K562 (cell line): ENCODE data around the gene MRPS35. TPM values are rescaled to one million over a fixed set of nuclear protein-coding genes. Genes with fewer than 3 reads are reported as not detected.

Source experiments
- ATAC-seq: fragments of 200-7000 bp; cut with Tn5 transposase; 3 replicates; pipeline ENCODE4 v1.9.1; 2020; ENCODE audit warnings: moderate library complexity
- BruUV-seq: library from RNA; stranded (reverse); fragments of 400-500 nt; replicated peaks from 2 replicates; lab custom pipeline; 2021; lab: Mats Ljungman, UMichigan
- CTCF ChIA-PET: fragments of 300-600 bp; formaldehyde crosslinking; extraction: SDS; loops from one replicate; lab custom pipeline; 2021; ENCODE audit warnings: low intra/inter-chr PET ratio; lab: Yijun Ruan, JAX
- POLR2A ChIA-PET: fragments of 300-600, 350-650 bp; sonication (Branson Sonifier 250); formaldehyde crosslinking; extraction: SDS; loops from one replicate; lab custom pipeline; 2021; ENCODE audit warnings: antibody characterized with exemption, inconsistent platforms; lab: Yijun Ruan, JAX
- DNase-seq, 4 experiments: peaks; one replicate each; pipeline versions ENCODE4 v3.0.0 to v3.0.0-alpha.2; 2011 to 2018; ENCODE audit warnings: low spot score in 3 of 4, mixed read lengths in 3 of 4; ENCODE audit errors: extremely low read depth in 1 of 4
- FAIRE-seq: peaks from 2 replicates; lab custom pipeline; 2011; peaks lifted over from hg19 to GRCh38; lab: Jason Lieb, UNC
- H2AFZ ChIP-seq: 2 replicates; pipeline ENCODE4 v1.6.0; 2011; ENCODE audit warnings: low read depth, low read length, control low read depth, inconsistent platforms
- H3K27ac ChIP-seq: fragments of 200-600 bp; 3 replicates; pipeline ENCODE4 v1.8.0; 2011; ENCODE audit warnings: low read depth, mild to moderate bottlenecking, control low read depth, inconsistent platforms, low read length, moderate library complexity, mixed read lengths; ENCODE audit errors: extremely low read depth
- H3K27me3 ChIP-seq, 2 experiments: fragments of 300-600 bp in 1 of 2; 2 replicates in 1 of 2; 3 replicates in 1 of 2; pipeline versions ENCODE4 v1.6.0 to v1.8.0; 2011; ENCODE audit warnings: inconsistent platforms in 2 of 2, low read length in 2 of 2, mild to moderate bottlenecking in 1 of 2, mixed read lengths in 1 of 2, moderate library complexity in 1 of 2; ENCODE audit not compliant: control insufficient read depth in 2 of 2, insufficient read depth in 2 of 2
- H3K36me3 ChIP-seq: fragments of 300-600 bp; 3 replicates; pipeline ENCODE4 v1.8.0; 2011; ENCODE audit warnings: mild to moderate bottlenecking, low read length, inconsistent platforms; ENCODE audit not compliant: control insufficient read depth, insufficient read depth
- H3K4me1 ChIP-seq, 2 experiments: fragments of 200-600 bp in 1 of 2; replicated peaks in 1 of 2; 2 replicates in 1 of 2; 3 replicates in 1 of 2; pipeline versions ENCODE4 v1.5.1 to v1.8.0; 2011; ENCODE audit warnings: inconsistent platforms in 2 of 2, low read length in 2 of 2, mild to moderate bottlenecking in 1 of 2, mixed read lengths in 1 of 2, moderate library complexity in 1 of 2; ENCODE audit not compliant: control insufficient read depth in 2 of 2, insufficient read depth in 2 of 2
- H3K4me2 ChIP-seq: 2 replicates; pipeline ENCODE4 v1.6.1; 2011; ENCODE audit warnings: low read length, control low read depth, inconsistent platforms, mixed read lengths; ENCODE audit not compliant: insufficient read depth
- H3K4me3 ChIP-seq: fragments of 200-600 bp; sonication (generic), shearing (Covaris generic); 2 replicates; pipeline ENCODE4 v1.5.1; 2016; ENCODE audit warnings: control low read depth, inconsistent platforms
- H3K79me2 ChIP-seq: fragments of 200-600 bp; 3 replicates; pipeline ENCODE4 v1.8.0; 2011; ENCODE audit warnings: low read length, inconsistent platforms; ENCODE audit not compliant: control insufficient read depth, insufficient read depth
- H3K9ac ChIP-seq, 2 experiments: 2 replicates each; pipeline versions ENCODE4 v1.6.0 to v1.6.1; 2011; ENCODE audit warnings: low read depth in 2 of 2, low read length in 2 of 2, control low read depth in 1 of 2, inconsistent platforms in 1 of 2, mild to moderate bottlenecking in 1 of 2, mixed read lengths in 1 of 2; ENCODE audit not compliant: insufficient read depth in 1 of 2
- H3K9me1 ChIP-seq: one replicate; pipeline ENCODE4 v1.6.0; 2011; ENCODE audit warnings: inconsistent platforms, mild to moderate bottlenecking, low read length, moderate library complexity; ENCODE audit not compliant: control insufficient read depth, insufficient read depth
- H3K9me3 ChIP-seq: replicated peaks from 2 replicates; pipeline ENCODE4 v1.5.1; 2011; ENCODE audit warnings: low read depth, low read length, inconsistent platforms; ENCODE audit not compliant: control insufficient read depth, insufficient read depth
- H4K20me1 ChIP-seq: replicated peaks from 2 replicates; pipeline ENCODE4 v1.6.1; 2011; ENCODE audit warnings: low read length, inconsistent platforms, mixed read lengths; ENCODE audit not compliant: control insufficient read depth, insufficient read depth
- E2F1 ChIP-seq: sonication (generic); formaldehyde crosslinking; IDR thresholded peaks from 2 replicates; pipeline ENCODE4 v1.8.1; 2023; ENCODE audit warnings: mild to moderate bottlenecking, missing genetic modification reagents, moderate library complexity
- ELF2 ChIP-seq: fragments of 250-450 bp; sonication (Bioruptor Pico); IDR thresholded peaks from 2 replicates; pipeline ENCODE4 v1.5.0; 2021; ENCODE audit warnings: mild to moderate bottlenecking
- FOXM1 ChIP-seq, 2 experiments: fragments of 450-650 bp in 1 of 2; sonication (generic) in 1 of 2; formaldehyde crosslinking in 1 of 2; IDR thresholded peaks; 2 replicates each; pipeline versions ENCODE4 v1.6.1 to v1.9.0; 2017 to 2022; ENCODE audit warnings: low read depth in 2 of 2, mild to moderate bottlenecking in 2 of 2, missing genetic modification reagents in 1 of 2, moderate library complexity in 1 of 2
- GATAD2B ChIP-seq: fragments of 450-650 bp; IDR thresholded peaks from 2 replicates; pipeline ENCODE4 v1.6.1; 2017; ENCODE audit warnings: mild to moderate bottlenecking, borderline replicate concordance
- HMG20A ChIP-seq: fragments of 450-650 bp; formaldehyde crosslinking; conservative IDR thresholded peaks from 2 replicates; pipeline ENCODE4 v1.4.0; 2020; ENCODE audit warnings: mild to moderate bottlenecking, mixed read lengths
- HOMEZ ChIP-seq: fragments of 250-450 bp; sonication (Bioruptor Pico); IDR thresholded peaks from 2 replicates; pipeline ENCODE4 v1.4.0; 2020; ENCODE audit warnings: mild to moderate bottlenecking, moderate library complexity
- MYNN ChIP-seq, 2 experiments: sonication (generic); formaldehyde crosslinking in 1 of 2; IDR thresholded peaks; 2 replicates each; pipeline versions ENCODE4 v1.5.0 to v1.6.1; 2016 to 2020; ENCODE audit warnings: antibody characterized with exemption in 1 of 2, missing genetic modification reagents in 1 of 2
- POU5F1 ChIP-seq: fragments of 150-350 bp; IDR thresholded peaks from 2 replicates; pipeline ENCODE4 v1.6.1; 2014; ENCODE audit warnings: borderline replicate concordance, low read length, low read depth, mild to moderate bottlenecking; ENCODE audit not compliant: partially characterized antibody
- ZNF224 ChIP-seq: sonication (generic); formaldehyde crosslinking; IDR thresholded peaks from 2 replicates; pipeline ENCODE4 v1.8.0; 2022; ENCODE audit warnings: mild to moderate bottlenecking, missing genetic modification reagents
- WGBS: fragments of 100-300 bp; shearing (Covaris generic); methylation state at CpG from one replicate; pipeline ENCODE4 v1.1.6; 2016; ENCODE audit warnings: low coverage, mixed read lengths; ENCODE audit not compliant: insufficient coverage; ENCODE audit errors: missing lambda C conversion rate; 5-methylcytosine and 5-hydroxymethylcytosine counted together
- in situ Hi-C: fragments of 300-500 bp; cut with MboI; formaldehyde crosslinking; loops from 4 replicates; pipeline ENCODE4 v1.15.0; 2018; ENCODE audit warnings: inconsistent platforms, mixed read lengths
- intact Hi-C: fragments of 100-400 bp; cut with micrococcal nuclease; formaldehyde crosslinking; loops from 2 replicates; pipeline ENCODE4 v1.14.2; 2022
- polyA plus RNA-seq, 8 experiments: library from polyadenylated mRNA; depleted of rRNA in 4 of 8; stranded (reverse) in 5 of 8; unstranded in 3 of 8; fragments of >200 nt; fragmentation: Nextera tagmentation in 2 of 8; fragmentation: Illumina TruSeq in 1 of 8; extraction: Ambion mirVana in 2 of 8; extraction: Trizol in 1 of 8; gene quantifications; 2 replicates each; pipeline versions ENCODE4 v1.2.1 to v1.2.3, GENCODE V29; 2011 to 2014; ENCODE audit warnings: inconsistent platforms in 1 of 8, missing spikeins in 1 of 8
- total RNA-seq, 7 experiments: library from RNA; depleted of rRNA in 6 of 7; stranded (reverse); fragments of >200 nt in 6 of 7; fragmentation: Illumina TruSeq in 2 of 7; extraction: Trizol in 2 of 7; gene quantifications; 2 replicates each; pipeline versions ENCODE4 v1.2.1 to v1.2.3, GENCODE V29; 2011 to 2021; ENCODE audit warnings: low replicate concordance in 1 of 7
- TF ChIP-seq, protein P1 (sequence below): fragments of 450-650 bp; IDR thresholded peaks from 2 replicates; pipeline ENCODE4 v1.6.1; 2016; ENCODE audit warnings: borderline replicate concordance
- TF ChIP-seq, protein P2 (sequence below): fragments of 150-350 bp; conservative IDR thresholded peaks from 2 replicates; pipeline ENCODE4 v1.6.1; 2014; ENCODE audit warnings: low read length
- TF ChIP-seq, protein P3 (sequence below): IDR thresholded peaks from 3 replicates; pipeline ENCODE4 v1.6.1; 2011; ENCODE audit warnings: borderline replicate concordance, mild to moderate bottlenecking; ENCODE audit not compliant: insufficient read length, insufficient read depth

The MRPS35 gene
- total and polyA plus RNA-seq, 9 of the 15 experiments (the other 6 are each of a cell fraction or from before 2014, with no cell fraction given), result 79.0 to 183 (median 114) TPM

DNA sequence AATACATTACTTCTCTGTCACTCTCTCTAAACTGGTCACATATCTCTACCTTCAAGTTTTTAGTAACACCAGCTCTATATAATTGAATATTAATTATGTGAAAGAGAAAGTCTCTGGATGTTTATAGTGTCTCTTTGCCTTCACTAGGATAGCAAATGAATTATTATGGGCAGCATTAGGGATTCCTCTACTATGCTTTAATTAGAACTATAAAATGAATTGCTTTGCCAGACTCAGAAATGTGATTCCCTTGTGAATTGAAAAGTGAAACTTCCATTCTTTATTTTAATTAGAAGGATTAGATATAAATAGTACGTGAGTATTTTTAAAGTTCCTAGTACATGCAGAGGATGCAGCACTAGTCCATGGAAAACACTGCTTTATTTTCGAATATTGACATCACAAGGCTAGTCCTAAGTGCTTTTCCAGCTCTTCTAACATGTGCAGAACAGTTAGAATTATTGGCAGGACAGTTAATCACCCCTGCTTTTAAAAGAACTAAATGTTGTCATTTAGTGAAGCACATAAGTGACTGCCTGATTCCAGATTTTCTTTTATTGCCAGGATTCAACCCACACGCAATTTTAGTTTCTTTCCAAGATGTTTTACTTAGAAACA, 37.4 kb upstream of the MRPS35 start:
- no peaks in the 10 kb centered on the region for H3K9me1 ChIP-seq
- no peak overlapping the region for H3K4me2 ChIP-seq
- no peaks in the 10 kb centered on the region for H3K36me3 ChIP-seq
- FAIRE-seq (no peak), ATAC-seq (no peak), DNase-seq (no peak)
- POLR2A ChIA-PET, result no interaction called here
- BruUV-seq, result no TSS peak
- H3K79me2 ChIP-seq, result no peaks in the 10 kb centered on the region
- H4K20me1 ChIP-seq, result no peaks in the 10 kb centered on the region
- no peak overlapping the region for H3K27ac ChIP-seq
- peaks cover 12 to 14% of the 10 kb centered on the region in 2 experiments; a peak in 4 of 5 replicates for H3K27me3 ChIP-seq
- no peak overlapping the region for H3K4me3 ChIP-seq
- 0% methylated on average over 3 of the region's 3 CpGs for WGBS
- H3K4me1 ChIP-seq, result no peaks in the 10 kb centered on the region
- intact Hi-C loops (no loop called here), in situ Hi-C loops (no loop called here)
- H3K9ac ChIP-seq, result no peak overlapping the region
- CTCF ChIA-PET, result no interaction called here
- no peak overlapping the region for H2AFZ ChIP-seq
- H3K9me3 ChIP-seq, result no peaks in the 10 kb centered on the region
- TF ChIP-seq, protein P1, sequence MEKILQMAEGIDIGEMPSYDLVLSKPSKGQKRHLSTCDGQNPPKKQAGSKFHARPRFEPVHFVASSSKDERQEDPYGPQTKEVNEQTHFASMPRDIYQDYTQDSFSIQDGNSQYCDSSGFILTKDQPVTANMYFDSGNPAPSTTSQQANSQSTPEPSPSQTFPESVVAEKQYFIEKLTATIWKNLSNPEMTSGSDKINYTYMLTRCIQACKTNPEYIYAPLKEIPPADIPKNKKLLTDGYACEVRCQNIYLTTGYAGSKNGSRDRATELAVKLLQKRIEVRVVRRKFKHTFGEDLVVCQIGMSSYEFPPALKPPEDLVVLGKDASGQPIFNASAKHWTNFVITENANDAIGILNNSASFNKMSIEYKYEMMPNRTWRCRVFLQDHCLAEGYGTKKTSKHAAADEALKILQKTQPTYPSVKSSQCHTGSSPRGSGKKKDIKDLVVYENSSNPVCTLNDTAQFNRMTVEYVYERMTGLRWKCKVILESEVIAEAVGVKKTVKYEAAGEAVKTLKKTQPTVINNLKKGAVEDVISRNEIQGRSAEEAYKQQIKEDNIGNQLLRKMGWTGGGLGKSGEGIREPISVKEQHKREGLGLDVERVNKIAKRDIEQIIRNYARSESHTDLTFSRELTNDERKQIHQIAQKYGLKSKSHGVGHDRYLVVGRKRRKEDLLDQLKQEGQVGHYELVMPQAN, result no peak
- TF ChIP-seq FOXM1 (IDR thresholded peaks at IDR 0.05; ENCODE audit: low read depth) (no peak), FOXM1 (CRISPR knock-in tag; IDR thresholded peaks at IDR 0.05; ENCODE audit: low read depth) (no peak), GATAD2B (no peak), E2F1 (CRISPR knock-in tag) (no peak), HMG20A (CRISPR knock-in tag) (no peak), ELF2 (CRISPR knock-in tag) (no peak), HOMEZ (no peak), ZNF224 (no peak), POU5F1 (no peak), MYNN (IDR thresholded peaks at IDR 0.05) (no peak), MYNN (CRISPR knock-in tag; IDR thresholded peaks at IDR 0.05) (no peak)
- TF ChIP-seq, protein P2, sequence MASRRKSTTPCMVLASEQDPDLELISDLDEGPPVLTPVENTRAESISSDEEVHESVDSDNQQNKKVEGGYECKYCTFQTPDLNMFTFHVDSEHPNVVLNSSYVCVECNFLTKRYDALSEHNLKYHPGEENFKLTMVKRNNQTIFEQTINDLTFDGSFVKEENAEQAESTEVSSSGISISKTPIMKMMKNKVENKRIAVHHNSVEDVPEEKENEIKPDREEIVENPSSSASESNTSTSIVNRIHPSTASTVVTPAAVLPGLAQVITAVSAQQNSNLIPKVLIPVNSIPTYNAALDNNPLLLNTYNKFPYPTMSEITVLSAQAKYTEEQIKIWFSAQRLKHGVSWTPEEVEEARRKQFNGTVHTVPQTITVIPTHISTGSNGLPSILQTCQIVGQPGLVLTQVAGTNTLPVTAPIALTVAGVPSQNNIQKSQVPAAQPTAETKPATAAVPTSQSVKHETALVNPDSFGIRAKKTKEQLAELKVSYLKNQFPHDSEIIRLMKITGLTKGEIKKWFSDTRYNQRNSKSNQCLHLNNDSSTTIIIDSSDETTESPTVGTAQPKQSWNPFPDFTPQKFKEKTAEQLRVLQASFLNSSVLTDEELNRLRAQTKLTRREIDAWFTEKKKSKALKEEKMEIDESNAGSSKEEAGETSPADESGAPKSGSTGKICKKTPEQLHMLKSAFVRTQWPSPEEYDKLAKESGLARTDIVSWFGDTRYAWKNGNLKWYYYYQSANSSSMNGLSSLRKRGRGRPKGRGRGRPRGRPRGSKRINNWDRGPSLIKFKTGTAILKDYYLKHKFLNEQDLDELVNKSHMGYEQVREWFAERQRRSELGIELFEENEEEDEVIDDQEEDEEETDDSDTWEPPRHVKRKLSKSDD, result no peak
- TF ChIP-seq, protein P3, sequence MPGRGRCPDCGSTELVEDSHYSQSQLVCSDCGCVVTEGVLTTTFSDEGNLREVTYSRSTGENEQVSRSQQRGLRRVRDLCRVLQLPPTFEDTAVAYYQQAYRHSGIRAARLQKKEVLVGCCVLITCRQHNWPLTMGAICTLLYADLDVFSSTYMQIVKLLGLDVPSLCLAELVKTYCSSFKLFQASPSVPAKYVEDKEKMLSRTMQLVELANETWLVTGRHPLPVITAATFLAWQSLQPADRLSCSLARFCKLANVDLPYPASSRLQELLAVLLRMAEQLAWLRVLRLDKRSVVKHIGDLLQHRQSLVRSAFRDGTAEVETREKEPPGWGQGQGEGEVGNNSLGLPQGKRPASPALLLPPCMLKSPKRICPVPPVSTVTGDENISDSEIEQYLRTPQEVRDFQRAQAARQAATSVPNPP, result no peak
